Stomach (tissue), 4 donors: ENCODE results near the gene SH2D3A.

Source experiments
- CTCF ChIP-seq, 7 experiments: fragments of 450-650 bp in 4 of 7; fragments of 200-600 bp in 3 of 7; sonication (generic) in 3 of 7; IDR thresholded peaks; one replicate each; pipeline ENCODE4 v1.5.1; 2016 to 2019; ENCODE audit warnings: antibody characterized with exemption in 7 of 7, control low read depth in 2 of 7, mild to moderate bottlenecking in 1 of 7
- POLR2A ChIP-seq, 4 donors: fragments of 450-650 bp; IDR thresholded peaks; one replicate each; pipeline ENCODE4 v1.6.1; 2016; ENCODE audit warnings: antibody characterized with exemption in 4 of 4, control low read depth in 2 of 4, mild to moderate bottlenecking in 1 of 4, moderate library complexity in 1 of 4

DNA sequence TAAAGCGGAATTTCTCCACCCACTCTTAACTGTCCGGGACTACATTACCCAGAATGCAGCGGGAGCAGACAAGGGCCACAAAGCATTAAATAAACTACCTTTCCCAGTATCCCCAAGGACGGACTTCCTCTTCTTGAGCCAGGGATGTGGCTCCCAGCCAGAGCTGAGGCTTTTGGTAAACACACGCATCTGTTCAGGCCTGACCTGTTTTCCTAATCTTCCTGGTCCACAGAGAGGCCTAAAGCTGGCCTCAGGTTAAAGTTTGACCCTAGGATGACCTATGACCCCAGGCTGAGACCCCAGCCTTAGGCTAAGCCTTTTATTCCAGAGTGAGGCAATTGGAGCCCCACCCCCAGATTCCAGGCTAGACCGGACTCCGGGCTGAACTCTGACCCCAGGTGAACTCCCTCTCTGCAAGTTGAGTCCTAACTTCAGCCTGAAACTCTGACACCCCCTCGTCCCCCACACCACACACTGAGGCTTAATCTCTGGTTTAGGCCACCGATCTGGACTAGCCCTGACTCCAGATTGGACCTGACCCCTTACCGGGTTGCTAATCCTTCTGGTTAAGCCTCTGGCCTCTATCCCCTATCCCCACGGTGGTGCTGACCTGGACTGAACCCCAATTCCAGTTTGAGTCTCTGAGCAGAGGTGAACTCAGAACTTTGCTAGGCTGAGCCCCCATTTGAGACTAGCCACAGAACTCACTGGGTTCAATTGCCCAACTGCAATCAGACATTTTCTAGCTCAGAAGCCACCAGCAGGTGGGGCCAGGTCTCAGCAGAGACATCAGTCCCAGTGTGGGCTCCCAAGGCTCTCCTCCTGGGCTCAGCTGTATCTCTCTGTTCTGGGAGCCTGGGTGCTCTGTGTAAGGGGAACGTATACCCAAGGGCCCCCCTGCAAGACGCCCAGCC lies 29.1 kb downstream of the SH2D3A start:
- TF ChIP-seq CTCF (IDR thresholded peaks at IDR 0.05) (peak in 5 of 7 experiments; percentile 31 to 79 (median 63)), POLR2A (IDR thresholded peaks at IDR 0.05) (no peak)
